Right ventricle myocardium superior (tissue), 1 donor: ENCODE data around the gene CLEC18A. TPM values are rescaled to one million over a fixed set of nuclear protein-coding genes. Genes with fewer than 3 reads are reported as not detected.
"Not testable (repeated sequence)": the region's sequence is repeated elsewhere in the genome, so short reads cannot be mapped to it uniquely, and the experiment has no call there.

Experiments used
- ATAC-seq: fragments of 200-7000 bp; cut with Tn5 transposase; one replicate; pipeline ENCODE4 v1.9.1; 2020; ENCODE audit warnings: mild to moderate bottlenecking; ENCODE audit not compliant: poor library complexity
- DNase-seq: peaks from one replicate; pipeline ENCODE4 v3.0.0-alpha.2; 2020
- intact Hi-C: fragments of 100-400 bp; cut with DNase I; formaldehyde crosslinking; loops from one replicate; pipeline ENCODE4 v1.11.2; 2022
- microRNA-seq: library from miRNA; unstranded; fragments of <30 nt; microRNA quantifications from one replicate; pipeline ENCODE4 v1.2.0, GENCODE V29; 2020
- total RNA-seq: library from RNA; stranded (reverse); fragmentation: NEBNext Ultra II Directional; extraction: Animal tissue kit (Norgen Biotek cat#: 25700); gene quantifications from one replicate; pipeline ENCODE4 v1.2.1, GENCODE V29; 2021
- donor health status: DM: no; HTN: yes; CAD: no; lungs with severe emphysema.

Gene CLEC18A
- total RNA-seq, 1 donor from 2014 or later: 0.24 TPM

- ATAC-seq, DNase-seq, intact Hi-C loops: not testable (repeated sequence)
Observed at GRCh38 chr16:69985196-69985595, 34.1 kb downstream of the CLEC18A start.

GRCh38 chr16:69997956-69998355 is 46.8 kb downstream of the CLEC18A start:
- DNase-seq, intact Hi-C loops, ATAC-seq: not testable (repeated sequence)

GRCh38 chr16:69999801-70000200 is 48.7 kb downstream of the CLEC18A start:
- intact Hi-C loops, DNase-seq, ATAC-seq: not testable (repeated sequence)

DNA sequence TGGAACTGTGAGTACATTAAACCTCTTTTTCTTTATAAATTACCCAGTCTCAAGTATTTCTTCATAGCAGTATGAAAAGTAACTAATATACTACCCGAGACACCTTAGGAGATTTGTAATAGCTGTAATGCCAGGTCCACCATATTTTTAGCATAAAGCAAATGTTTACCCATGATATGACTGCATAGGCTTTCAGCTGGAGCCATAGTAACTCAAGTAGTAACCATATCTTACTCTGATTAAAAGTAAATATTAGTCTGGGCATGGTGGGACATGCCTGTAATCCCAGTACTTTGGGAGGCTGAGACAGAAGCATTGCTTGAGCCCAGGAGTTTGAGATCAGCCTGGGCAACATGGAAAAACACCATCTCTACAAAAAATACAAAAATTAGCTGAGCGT is 52.4 kb downstream of the CLEC18A start:
- ATAC-seq, intact Hi-C loops, DNase-seq: not testable (repeated sequence)

DNA sequence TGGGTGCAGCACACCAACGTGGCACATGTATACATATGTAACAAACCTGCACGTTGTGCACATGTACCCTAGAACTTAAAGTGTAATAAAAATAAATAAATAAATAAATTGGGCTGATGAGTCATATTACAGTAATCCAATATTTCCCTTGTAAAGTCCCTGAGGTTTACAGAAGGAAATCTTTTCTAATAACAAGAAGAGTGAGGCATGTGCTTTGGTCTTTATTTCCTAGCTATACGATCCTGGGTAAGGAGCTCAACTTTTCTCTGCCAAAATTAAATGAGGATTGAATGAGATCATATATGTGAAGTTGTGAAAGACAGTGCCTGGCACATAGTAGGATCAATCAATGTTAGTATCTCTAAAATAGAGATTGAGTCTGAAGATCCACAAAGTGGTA is 57.5 kb downstream of the CLEC18A start:
- intact Hi-C loops, ATAC-seq, DNase-seq: not testable (repeated sequence)

GRCh38 chr16:70010615-70011014 is 59.5 kb downstream of the CLEC18A start:
- DNase-seq, intact Hi-C loops, ATAC-seq: not testable (repeated sequence)

GRCh38 chr16:70011120-70011519 is 60.0 kb downstream of the CLEC18A start:
- intact Hi-C loops, ATAC-seq, DNase-seq: not testable (repeated sequence)

- ATAC-seq, DNase-seq, intact Hi-C loops: not testable (repeated sequence)
Observed at GRCh38 chr16:70012354-70012753, 61.2 kb downstream of the CLEC18A start.

GRCh38 chr16:70012951-70013350 is 61.8 kb downstream of the CLEC18A start:
- DNase-seq, intact Hi-C loops, ATAC-seq: not testable (repeated sequence)

Small RNA genes within 50 kb of the gene (microRNA-seq; reads per million reads assigned to microRNA genes)
- gene MIR140: 3,808 reads per million, percentile 91 among the genes with 10 or more reads in this experiment

Other genes starting within 250 kb of the CLEC18A start
- 45.8 TPM for gene NQO1, start 224.8 kb upstream of the CLEC18A start, total RNA-seq
- gene NOB1, start 196.4 kb upstream of the CLEC18A start, total RNA-seq: 15.6 TPM
- 21.7 TPM for gene WWP2, start 189.0 kb upstream of the CLEC18A start, total RNA-seq
- 19.8 TPM for gene PDPR, start 163.0 kb downstream of the CLEC18A start, total RNA-seq
- gene CLEC18C, start 222.5 kb downstream of the CLEC18A start, total RNA-seq: not detected